ENCODE data around the gene SIGLEC12.
A peak's percentile ranks its signal among the peaks of the same experiment; 100 is the strongest.
"Not testable (repeated sequence)": the region's sequence is repeated elsewhere in the genome, so short reads cannot be mapped to it uniquely, and the experiment has no call there.

SIGLEC12 gene

GRCh38 chr19:51521781-51522180 is 20.2 kb upstream of the SIGLEC12 start:
- no peak for DNase-seq

GRCh38 chr19:51521357-51521756 is 19.8 kb upstream of the SIGLEC12 start:
- DNase-seq = no peak

GRCh38 chr19:51520728-51521127 is 19.1 kb upstream of the SIGLEC12 start:
- DNase-seq = no peak

- DNase-seq = peak; percentile 54
These were observed 13.4 kb upstream of the SIGLEC12 start for GRCh38 chr19:51514866-51515481.

- no peak for DNase-seq
These were observed 12.4 kb upstream of the SIGLEC12 start for GRCh38 chr19:51513968-51514367.

GRCh38 chr19:51511353-51511752 is 9.8 kb upstream of the SIGLEC12 start:
- no peak for DNase-seq

GRCh38 chr19:51509823-51510660 is 8.4 kb upstream of the SIGLEC12 start:
- DNase-seq = no peak

GRCh38 chr19:51508059-51508733 is 6.6 kb upstream of the SIGLEC12 start:
- no peak for DNase-seq

- DNase-seq = no peak
These were observed 6.0 kb upstream of the SIGLEC12 start for GRCh38 chr19:51507640-51508058.

GRCh38 chr19:51507192-51507591 is 5.6 kb upstream of the SIGLEC12 start:
- DNase-seq = no peak

GRCh38 chr19:51505904-51506303 is 4.3 kb upstream of the SIGLEC12 start:
- no peak for DNase-seq

- DNase-seq = no peak
These were observed 2.3 kb upstream of the SIGLEC12 start for GRCh38 chr19:51503896-51504295.

GRCh38 chr19:51503286-51503817 is 1.8 kb upstream of the SIGLEC12 start:
- no peak for DNase-seq

- DNase-seq = not testable (repeated sequence)
These were observed 669 bp downstream of the SIGLEC12 start for GRCh38 chr19:51500931-51501330.

GRCh38 chr19:51497666-51498065 is 3.9 kb downstream of the SIGLEC12 start:
- no peak for DNase-seq

- no peak for DNase-seq
These were observed 7.8 kb downstream of the SIGLEC12 start for GRCh38 chr19:51493776-51494175.

- DNase-seq = no peak
These were observed 10.0 kb downstream of the SIGLEC12 start for GRCh38 chr19:51491586-51491985.

- no peak for DNase-seq
These were observed 10.9 kb downstream of the SIGLEC12 start for GRCh38 chr19:51490676-51491075.

GRCh38 chr19:51489113-51489512 is 12.5 kb downstream of the SIGLEC12 start:
- DNase-seq = no peak

GRCh38 chr19:51488491-51488890 is 13.1 kb downstream of the SIGLEC12 start:
- DNase-seq = no peak

GRCh38 chr19:51485960-51486660 is 15.5 kb downstream of the SIGLEC12 start:
- DNase-seq = no peak

GRCh38 chr19:51480590-51480989 is 21.0 kb downstream of the SIGLEC12 start:
- no peak for DNase-seq

Measured in CD4-positive, alpha-beta T cell treated with Interleukin-21 for 1 hour (primary cell).